HG03108 (cell line): Measurements from ENCODE around the gene FANK1.

Source experiments
- ATAC-seq: cut with Tn5 transposase; IDR thresholded peaks from one replicate; pipeline ENCODE4 v1.9.1; 2021; ENCODE audit warnings: moderate library complexity; ENCODE audit not compliant: unreplicated experiment

The FANK1 gene

DNA sequence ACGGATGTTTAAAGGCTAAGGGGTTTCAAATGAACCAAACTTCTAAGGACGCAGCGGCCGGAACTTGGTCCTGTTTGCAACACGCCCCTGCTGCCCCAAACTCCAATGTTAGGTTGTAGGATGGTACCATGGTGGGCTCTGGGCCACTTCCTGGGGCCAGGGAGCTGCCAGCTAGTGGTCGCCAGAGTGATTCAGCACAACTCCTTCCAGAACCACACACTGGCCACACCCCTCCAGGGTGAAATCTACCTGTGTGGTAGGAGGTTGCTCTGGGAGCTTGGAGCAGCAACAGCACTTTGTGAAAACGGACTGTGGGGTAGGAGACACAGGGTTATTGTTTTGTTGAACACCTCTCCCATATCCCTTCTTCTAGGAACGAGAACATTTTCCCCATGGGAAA lies 161.1 kb downstream of the FANK1 start:
- ATAC-seq, result no peak

DNA sequence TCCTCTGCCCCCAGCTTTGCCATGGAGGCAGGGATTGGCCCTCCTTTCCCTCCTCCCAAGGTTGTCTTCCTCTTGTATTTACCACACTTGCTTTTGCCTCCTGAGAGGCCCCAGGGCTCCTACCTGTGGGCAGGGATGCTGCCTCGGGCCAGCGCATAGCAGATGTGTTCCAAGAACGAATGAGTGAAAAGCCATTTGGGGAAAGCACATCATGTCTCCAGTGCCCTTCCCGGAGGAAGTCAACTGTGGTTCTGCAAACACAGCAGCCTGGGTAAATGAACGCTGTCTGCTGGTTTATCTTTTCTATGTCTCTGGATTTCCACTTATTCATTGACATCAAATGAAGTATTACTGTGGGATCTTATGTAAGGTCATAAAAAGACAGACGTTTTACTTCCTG lies 161.7 kb downstream of the FANK1 start:
- no peak for ATAC-seq

GRCh38 chr10:126058507-126058906 lies 162.1 kb downstream of the FANK1 start:
- no peak for ATAC-seq
